Measurements from ENCODE around the gene RHOD. TPM values are rescaled to one million over a fixed set of nuclear protein-coding genes. Genes with fewer than 3 reads are reported as not detected.

Gene RHOD
- total RNA-seq, 2 donors from 2014 or later = 26.2 to 69.5 TPM

DNA sequence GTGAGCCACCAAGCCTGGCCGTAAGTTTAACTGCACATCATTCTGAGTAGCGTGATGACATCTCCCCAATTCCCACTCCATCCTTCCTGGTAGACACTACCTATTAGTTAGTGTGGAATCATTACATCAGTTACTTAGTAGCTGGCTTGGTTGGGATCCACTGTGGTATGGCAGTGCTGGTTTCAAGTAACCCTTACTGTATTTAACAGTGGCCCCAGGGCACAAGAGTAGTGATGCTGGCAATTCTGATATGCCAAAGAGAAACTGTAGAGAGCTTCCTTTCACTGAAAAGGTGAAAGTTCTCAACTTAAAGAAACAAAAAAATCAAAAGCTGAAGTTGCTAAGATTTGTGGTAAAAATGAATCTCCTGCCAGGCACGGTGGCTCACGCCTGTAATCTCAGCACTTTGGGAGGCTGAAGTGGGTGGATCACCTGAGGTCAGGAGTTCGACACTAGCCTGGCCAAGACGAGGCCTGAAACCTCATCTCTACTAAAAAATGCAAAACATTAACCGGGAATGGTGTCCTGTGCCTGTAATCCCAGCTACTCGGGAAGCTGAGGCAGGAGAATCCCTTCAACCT lies 27.2 kb downstream of the RHOD start:
- WGBS = 91% methylated on average over 8 of the region's 8 CpGs
- H3K27ac ChIP-seq = no peak overlapping the region
- H3K27me3 ChIP-seq (replicated peaks; ENCODE audit: insufficient read depth) = no peaks in the 10 kb centered on the region
- no peak overlapping the region for H3K4me3 ChIP-seq
- no peaks in the 10 kb centered on the region for H3K36me3 ChIP-seq
- H3K9me3 ChIP-seq = no peaks in the 10 kb centered on the region
- intact Hi-C loops (cut with DNase I) = loop anchor here (5.0 to 10.0 kb wide), 2 partner anchors 81 to 153 kb away; no protein-coding TSS in a partner anchor
- DNase-seq (ENCODE audit: low spot score) = no peak
- H3K4me1 ChIP-seq (replicated peaks) = no peaks in the 10 kb centered on the region
- TF ChIP-seq POLR2A (IDR thresholded peaks at IDR 0.05) (no peak), POLR2AphosphoS5 (IDR thresholded peaks at IDR 0.05) (no peak)
- TF ChIP-seq, protein P1, sequence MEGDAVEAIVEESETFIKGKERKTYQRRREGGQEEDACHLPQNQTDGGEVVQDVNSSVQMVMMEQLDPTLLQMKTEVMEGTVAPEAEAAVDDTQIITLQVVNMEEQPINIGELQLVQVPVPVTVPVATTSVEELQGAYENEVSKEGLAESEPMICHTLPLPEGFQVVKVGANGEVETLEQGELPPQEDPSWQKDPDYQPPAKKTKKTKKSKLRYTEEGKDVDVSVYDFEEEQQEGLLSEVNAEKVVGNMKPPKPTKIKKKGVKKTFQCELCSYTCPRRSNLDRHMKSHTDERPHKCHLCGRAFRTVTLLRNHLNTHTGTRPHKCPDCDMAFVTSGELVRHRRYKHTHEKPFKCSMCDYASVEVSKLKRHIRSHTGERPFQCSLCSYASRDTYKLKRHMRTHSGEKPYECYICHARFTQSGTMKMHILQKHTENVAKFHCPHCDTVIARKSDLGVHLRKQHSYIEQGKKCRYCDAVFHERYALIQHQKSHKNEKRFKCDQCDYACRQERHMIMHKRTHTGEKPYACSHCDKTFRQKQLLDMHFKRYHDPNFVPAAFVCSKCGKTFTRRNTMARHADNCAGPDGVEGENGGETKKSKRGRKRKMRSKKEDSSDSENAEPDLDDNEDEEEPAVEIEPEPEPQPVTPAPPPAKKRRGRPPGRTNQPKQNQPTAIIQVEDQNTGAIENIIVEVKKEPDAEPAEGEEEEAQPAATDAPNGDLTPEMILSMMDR (IDR thresholded peaks at IDR 0.05) = no peak

DNA sequence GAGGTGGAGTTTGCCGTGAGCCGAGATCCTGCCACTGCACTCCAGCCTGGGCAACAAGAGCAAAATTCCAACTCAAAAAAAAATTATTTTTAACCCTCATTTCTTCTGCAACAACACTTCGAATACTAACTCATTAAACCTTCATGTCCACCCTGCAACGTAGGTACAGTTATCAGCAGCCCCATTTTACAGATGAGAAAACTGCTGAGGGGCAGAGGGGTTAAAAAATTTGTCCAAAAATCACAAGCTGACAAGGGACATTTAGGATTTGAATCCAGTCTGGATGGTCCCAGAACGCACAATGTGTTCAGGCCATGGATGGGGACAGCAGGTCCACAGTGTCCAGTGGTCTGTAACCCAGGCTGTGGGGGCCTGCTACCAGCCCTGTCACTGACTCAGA lies 29.0 kb downstream of the RHOD start:
- Histone ChIP-seq H3K27ac (no peak overlapping the region), H3K4me3 (no peak overlapping the region), H3K36me3 (no peaks in the 10 kb centered on the region), H3K27me3 (replicated peaks; ENCODE audit: insufficient read depth) (no peaks in the 10 kb centered on the region), H3K9me3 (no peaks in the 10 kb centered on the region), H3K4me1 (replicated peaks) (no peaks in the 10 kb centered on the region)
- no peak for DNase-seq (ENCODE audit: low spot score)
- WGBS = 96% methylated on average over 5 of the region's 5 CpGs
- intact Hi-C loops (cut with DNase I) = loop anchor here (10.0 kb wide), 1 partner anchor 79 kb away; no protein-coding TSS in a partner anchor
- TF ChIP-seq, protein P1 (IDR thresholded peaks at IDR 0.05) = no peak
- TF ChIP-seq POLR2AphosphoS5 (IDR thresholded peaks at IDR 0.05) = no peak
- TF ChIP-seq POLR2A (IDR thresholded peaks at IDR 0.05) = no peak

DNA sequence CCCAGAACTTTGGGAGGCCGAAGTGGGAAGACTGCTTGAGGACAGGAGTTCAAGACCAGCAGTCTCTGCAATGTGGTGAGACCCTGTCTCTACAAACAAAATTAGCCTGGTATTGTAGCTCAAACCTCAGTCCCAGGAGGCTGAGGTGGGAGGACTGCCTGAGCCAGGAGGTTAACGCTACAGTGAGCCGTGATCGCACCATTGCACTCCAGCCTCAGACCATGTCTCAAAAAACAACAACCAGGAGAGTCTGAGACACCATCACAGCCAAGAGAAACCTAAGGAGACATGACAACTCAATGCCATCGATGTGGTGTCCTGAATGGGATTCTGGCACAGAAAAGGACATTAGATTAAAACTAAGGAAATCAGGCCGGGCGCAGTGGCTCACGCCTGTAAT lies 34.1 kb downstream of the RHOD start:
- DNase-seq (ENCODE audit: low spot score) = no peak
- Histone ChIP-seq H3K36me3 (no peaks in the 10 kb centered on the region), H3K4me3 (no peak overlapping the region), H3K27me3 (replicated peaks; ENCODE audit: insufficient read depth) (no peaks in the 10 kb centered on the region), H3K27ac (no peak overlapping the region), H3K9me3 (no peaks in the 10 kb centered on the region), H3K4me1 (replicated peaks) (no peaks in the 10 kb centered on the region)
- intact Hi-C loops (cut with DNase I) = no loop called here
- TF ChIP-seq POLR2AphosphoS5 (IDR thresholded peaks at IDR 0.05) (no peak), POLR2A (IDR thresholded peaks at IDR 0.05) (no peak)
- TF ChIP-seq, protein P1 (IDR thresholded peaks at IDR 0.05) = no peak
- 89% methylated on average over 8 of the region's 8 CpGs for WGBS

DNA sequence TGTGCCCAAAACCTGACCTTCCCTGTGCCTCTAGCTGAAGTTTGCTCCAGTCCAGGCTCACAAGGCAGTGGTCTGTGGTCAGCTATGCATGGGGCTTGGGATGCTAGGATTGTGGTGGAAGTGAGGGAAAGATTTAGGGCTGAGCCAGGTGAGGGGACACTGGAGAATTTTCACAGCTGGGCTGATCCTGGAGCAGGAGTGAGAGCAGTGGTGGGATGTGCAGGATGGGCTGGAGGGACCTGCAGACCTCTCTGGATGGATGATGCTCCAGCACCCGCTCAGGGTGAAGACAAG lies 38.5 kb downstream of the RHOD start:
- no peaks in the 10 kb centered on the region for H3K4me1 ChIP-seq (replicated peaks)
- DNase-seq (ENCODE audit: low spot score) = no peak
- H3K4me3 ChIP-seq = no peak overlapping the region
- H3K9me3 ChIP-seq = no peaks in the 10 kb centered on the region
- TF ChIP-seq, protein P1 (IDR thresholded peaks at IDR 0.05) = no peak
- TF ChIP-seq POLR2AphosphoS5 (IDR thresholded peaks at IDR 0.05) (no peak), POLR2A (IDR thresholded peaks at IDR 0.05) (no peak)
- WGBS = 100% methylated on average over 1 of the region's 1 CpG
- H3K36me3 ChIP-seq = no peaks in the 10 kb centered on the region
- no peak overlapping the region for H3K27ac ChIP-seq
- intact Hi-C loops (cut with DNase I) = no loop called here
- no peaks in the 10 kb centered on the region for H3K27me3 ChIP-seq (replicated peaks; ENCODE audit: insufficient read depth)

DNA sequence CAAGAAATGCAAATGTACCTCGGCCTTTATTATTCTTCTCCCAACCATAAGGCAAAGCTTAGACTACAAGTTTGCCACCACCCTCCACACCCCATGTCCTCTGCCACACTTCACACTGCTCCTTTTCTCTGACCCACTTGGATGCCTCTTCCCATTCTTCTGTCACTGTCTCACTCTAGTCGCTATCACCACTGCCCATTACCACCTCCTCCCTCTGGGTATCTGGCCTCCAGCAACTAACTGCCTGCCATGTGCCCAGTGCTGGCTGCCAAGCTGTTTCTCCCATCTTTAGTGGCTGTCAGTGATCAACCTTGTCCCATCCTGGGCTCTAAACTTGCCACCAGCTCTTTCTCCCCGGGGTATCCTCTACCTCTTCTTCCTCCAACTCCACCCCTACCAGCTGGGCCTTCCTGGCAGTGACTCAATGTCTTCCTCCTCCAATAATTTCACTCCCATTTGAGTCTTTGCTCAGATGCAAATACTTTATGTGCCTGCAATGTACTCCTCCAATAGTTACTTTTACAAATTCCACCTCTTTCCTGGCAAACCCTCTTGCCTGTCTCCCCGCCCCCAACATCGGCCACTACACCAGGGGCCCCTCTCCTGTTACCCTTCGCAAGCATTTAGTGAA lies 42.3 kb downstream of the RHOD start:
- WGBS = 68% methylated on average over 6 of the region's 6 CpGs
- Histone ChIP-seq H3K36me3 (no peaks in the 10 kb centered on the region), H3K4me3 (no peak overlapping the region), H3K4me1 (replicated peaks) (no peaks in the 10 kb centered on the region), H3K27ac (no peak overlapping the region), H3K27me3 (replicated peaks; ENCODE audit: insufficient read depth) (no peaks in the 10 kb centered on the region), H3K9me3 (no peaks in the 10 kb centered on the region)
- DNase-seq (ENCODE audit: low spot score) = no peak
- TF ChIP-seq POLR2AphosphoS5 (IDR thresholded peaks at IDR 0.05) (no peak), POLR2A (IDR thresholded peaks at IDR 0.05) (no peak)
- TF ChIP-seq, protein P1 (IDR thresholded peaks at IDR 0.05) = no peak
- intact Hi-C loops (cut with DNase I) = no loop called here

Measured in prostate gland (tissue), 2 donors.